Karpas-422 (cell line): ENCODE results near the gene EIF4G3. TPM values are rescaled to one million over a fixed set of nuclear protein-coding genes. Genes with fewer than 3 reads are reported as not detected.

ENCODE experiments used
- DNase-seq: peaks from one replicate; pipeline ENCODE4 v3.0.0-alpha.2; 2015
- H2AFZ ChIP-seq: fragments of 200-600 bp; sonication (generic); 2 replicates; pipeline ENCODE4 v1.6.1; 2014; ENCODE audit warnings: antibody characterized with exemption, low read length, mixed read lengths
- H3K27ac ChIP-seq: fragments of 200-600 bp; sonication (generic); 2 replicates; pipeline ENCODE4 v1.5.1; 2014; ENCODE audit warnings: mild to moderate bottlenecking, low read length, moderate library complexity
- H3K27me3 ChIP-seq: fragments of 200-600 bp; sonication (generic); 2 replicates; pipeline ENCODE4 v1.6.1; 2014; ENCODE audit warnings: low read length, mixed read lengths
- H3K36me3 ChIP-seq: fragments of 200-600 bp; sonication (generic); 2 replicates; pipeline ENCODE4 v1.6.1; 2014; ENCODE audit warnings: low read length, mixed read lengths; ENCODE audit not compliant: insufficient read depth
- H3K4me1 ChIP-seq: fragments of 200-600 bp; sonication (generic); 2 replicates; pipeline ENCODE4 v1.6.1; 2014; ENCODE audit warnings: mild to moderate bottlenecking, low read length, mixed read lengths
- H3K4me2 ChIP-seq: fragments of 200-600 bp; sonication (generic); 2 replicates; pipeline ENCODE4 v1.6.1; 2014; ENCODE audit warnings: low read length, low read depth, mild to moderate bottlenecking; ENCODE audit not compliant: poor library complexity, severe bottlenecking
- H3K4me3 ChIP-seq: fragments of 200-600 bp; sonication (generic); 2 replicates; pipeline ENCODE4 v1.5.1; 2014; ENCODE audit warnings: mild to moderate bottlenecking, antibody characterized with exemption, low read length, mixed read lengths
- H3K79me2 ChIP-seq: fragments of 200-600 bp; sonication (generic); 2 replicates; pipeline ENCODE4 v1.6.1; 2014; ENCODE audit warnings: mild to moderate bottlenecking, low read length, mixed read lengths
- H3K9ac ChIP-seq: fragments of 200-600 bp; sonication (generic); 2 replicates; pipeline ENCODE4 v1.6.0; 2014; ENCODE audit warnings: low read length
- H3K9me2 ChIP-seq: fragments of 200-600 bp; sonication (generic), shearing (Covaris generic); replicated peaks from 2 replicates; pipeline ENCODE4 v1.6.0; 2014; ENCODE audit warnings: mild to moderate bottlenecking, low read length, moderate library complexity; ENCODE audit not compliant: insufficient read depth
- H3K9me3 ChIP-seq: fragments of 300-700, 200-600 bp; sonication (generic); 2 replicates; pipeline ENCODE4 v1.6.1; 2014; ENCODE audit warnings: low read length, mixed read lengths
- H4K20me1 ChIP-seq: fragments of 200-600 bp; sonication (generic); 2 replicates; pipeline ENCODE4 v1.6.1; 2014; ENCODE audit warnings: mild to moderate bottlenecking, antibody characterized with exemption, low read length, low read depth; ENCODE audit not compliant: insufficient read depth
- total RNA-seq: library from RNA; depleted of rRNA; stranded (reverse); fragments of >200 nt; shearing (Covaris generic); gene quantifications from 2 replicates; pipeline ENCODE4 v1.2.3, GENCODE V29; 2014; ENCODE audit warnings: low replicate concordance

The EIF4G3 gene
- total RNA-seq, 1 experiment from 2014 or later: 139 TPM

DNA sequence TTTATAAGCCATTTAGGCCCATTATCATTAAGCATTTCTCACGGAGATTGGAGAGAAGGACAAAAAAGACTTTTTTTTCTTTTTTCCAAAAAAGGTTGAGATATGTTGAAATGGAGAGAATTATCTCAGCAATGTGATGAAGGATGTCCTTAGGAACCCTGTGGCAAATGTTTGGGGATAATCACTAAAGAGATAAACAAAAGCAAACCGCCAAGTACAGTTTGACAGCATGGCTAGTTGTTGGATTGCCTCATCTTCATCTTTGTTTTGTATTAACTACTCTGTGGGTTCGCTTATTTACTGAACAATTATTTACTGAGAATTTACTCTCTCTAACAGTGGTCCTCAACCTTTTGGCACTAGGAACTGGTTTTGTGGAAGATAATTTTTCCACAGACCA lies 292.2 kb downstream of the EIF4G3 start:
- H3K27me3 ChIP-seq: no peaks in the 10 kb centered on the region
- H3K9me2 ChIP-seq: no peaks in the 10 kb centered on the region
- no peak overlapping the region for H3K4me3 ChIP-seq
- peaks cover 3% of the 10 kb centered on the region; the same call in 1 of the 2 replicates for H3K79me2 ChIP-seq
- no peak overlapping the region for H3K4me2 ChIP-seq
- peaks cover 25% of the 10 kb centered on the region; the same call in 1 of the 2 replicates for H3K36me3 ChIP-seq
- H3K9me3 ChIP-seq: no peaks in the 10 kb centered on the region
- no peak overlapping the region for H3K27ac ChIP-seq
- DNase-seq: no peak
- H4K20me1 ChIP-seq: no peaks in the 10 kb centered on the region
- no peak overlapping the region for H2AFZ ChIP-seq
- H3K9ac ChIP-seq: no peak overlapping the region
- no peaks in the 10 kb centered on the region for H3K4me1 ChIP-seq

DNA sequence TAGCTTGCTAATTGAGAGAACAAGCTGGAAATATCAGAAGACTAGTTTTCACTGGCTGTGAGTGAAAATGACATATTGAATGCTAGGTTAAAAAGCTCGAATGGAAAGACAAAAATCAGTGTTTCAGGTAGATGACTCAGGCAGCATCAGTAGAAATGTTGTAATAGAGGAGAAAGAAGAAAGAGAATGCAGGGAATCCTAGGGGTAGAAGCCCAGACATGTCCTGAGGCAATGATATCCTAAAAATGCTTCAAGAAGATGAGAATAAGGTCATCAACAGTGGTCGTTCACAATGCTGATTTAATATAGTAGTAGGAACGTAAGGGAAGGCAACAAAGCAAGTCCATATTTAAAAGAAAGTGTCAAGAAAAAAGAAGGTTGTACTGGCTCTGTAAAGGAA lies 292.9 kb downstream of the EIF4G3 start:
- no peak overlapping the region for H3K27ac ChIP-seq
- no peak overlapping the region for H2AFZ ChIP-seq
- H4K20me1 ChIP-seq: no peaks in the 10 kb centered on the region
- no peak for DNase-seq
- no peaks in the 10 kb centered on the region for H3K4me1 ChIP-seq
- peaks cover 29% of the 10 kb centered on the region; the same call in 1 of the 2 replicates for H3K36me3 ChIP-seq
- no peaks in the 10 kb centered on the region for H3K27me3 ChIP-seq
- H3K9ac ChIP-seq: no peak overlapping the region
- no peaks in the 10 kb centered on the region for H3K9me3 ChIP-seq
- H3K9me2 ChIP-seq: no peaks in the 10 kb centered on the region
- peaks cover 3% of the 10 kb centered on the region; the same call in 1 of the 2 replicates for H3K79me2 ChIP-seq
- no peak overlapping the region for H3K4me3 ChIP-seq
- H3K4me2 ChIP-seq: no peak overlapping the region

DNA sequence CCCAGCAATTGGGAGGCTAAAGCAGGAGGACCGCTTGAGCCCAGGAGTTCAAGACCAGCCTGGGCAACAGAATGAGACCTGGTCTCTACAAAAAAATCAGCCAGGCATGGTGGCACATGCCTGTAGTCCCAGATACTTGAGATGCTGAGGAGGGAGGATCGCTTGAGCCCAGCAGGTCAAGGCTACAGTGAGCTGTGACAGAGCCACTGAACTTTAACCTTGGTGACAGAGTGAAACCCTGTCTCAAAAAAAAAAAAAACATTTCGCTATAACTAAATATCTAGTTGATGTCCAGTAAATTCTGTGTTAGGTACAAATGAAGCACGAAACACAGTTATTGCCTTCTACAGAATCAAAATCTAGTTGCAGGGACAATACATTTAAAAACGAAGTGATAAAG lies 293.9 kb downstream of the EIF4G3 start:
- Histone ChIP-seq H3K9me3 (no peaks in the 10 kb centered on the region), H3K4me1 (no peaks in the 10 kb centered on the region), H3K36me3 (peaks cover 38% of the 10 kb centered on the region; the same call in 1 of the 2 replicates), H3K9ac (no peak overlapping the region), H3K4me3 (no peak overlapping the region), H3K27ac (no peak overlapping the region), H4K20me1 (no peaks in the 10 kb centered on the region), H3K4me2 (no peak overlapping the region), H3K79me2 (peaks cover 3% of the 10 kb centered on the region; the same call in 1 of the 2 replicates), H3K27me3 (no peaks in the 10 kb centered on the region), H3K9me2 (no peaks in the 10 kb centered on the region), H2AFZ (no peak overlapping the region)
- DNase-seq: no peak

DNA sequence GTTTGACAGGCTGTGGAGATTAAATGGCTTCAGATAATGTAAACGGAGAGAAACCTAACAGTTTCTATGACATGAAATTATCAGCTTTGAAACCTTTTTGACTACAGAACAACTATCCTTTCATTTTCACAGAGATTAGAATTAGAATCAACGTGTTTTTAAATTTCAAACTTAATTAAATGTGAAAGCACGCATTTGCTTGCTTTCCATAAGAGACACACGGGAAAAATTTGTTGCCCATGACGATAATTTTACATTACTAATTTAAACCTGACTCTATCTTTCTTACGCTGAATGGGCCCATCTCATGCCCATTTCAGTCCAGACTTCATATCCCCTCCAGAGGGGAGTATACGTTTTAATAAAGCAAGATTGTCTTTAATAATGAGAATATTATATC lies 297.9 kb downstream of the EIF4G3 start:
- Histone ChIP-seq H4K20me1 (no peaks in the 10 kb centered on the region), H3K4me1 (0 out of 2 replicates have a peak, but pooled peaks cover 3% of the 10 kb centered on the region), H3K9me2 (no peaks in the 10 kb centered on the region), H2AFZ (no peak overlapping the region), H3K4me2 (no peak overlapping the region), H3K27me3 (no peaks in the 10 kb centered on the region), H3K4me3 (no peak overlapping the region), H3K9me3 (no peaks in the 10 kb centered on the region), H3K9ac (no peak overlapping the region), H3K27ac (no peak overlapping the region), H3K79me2 (peaks cover 6% of the 10 kb centered on the region; the same call in 1 of the 2 replicates), H3K36me3 (peaks cover 46% of the 10 kb centered on the region)
- DNase-seq: no peak

DNA sequence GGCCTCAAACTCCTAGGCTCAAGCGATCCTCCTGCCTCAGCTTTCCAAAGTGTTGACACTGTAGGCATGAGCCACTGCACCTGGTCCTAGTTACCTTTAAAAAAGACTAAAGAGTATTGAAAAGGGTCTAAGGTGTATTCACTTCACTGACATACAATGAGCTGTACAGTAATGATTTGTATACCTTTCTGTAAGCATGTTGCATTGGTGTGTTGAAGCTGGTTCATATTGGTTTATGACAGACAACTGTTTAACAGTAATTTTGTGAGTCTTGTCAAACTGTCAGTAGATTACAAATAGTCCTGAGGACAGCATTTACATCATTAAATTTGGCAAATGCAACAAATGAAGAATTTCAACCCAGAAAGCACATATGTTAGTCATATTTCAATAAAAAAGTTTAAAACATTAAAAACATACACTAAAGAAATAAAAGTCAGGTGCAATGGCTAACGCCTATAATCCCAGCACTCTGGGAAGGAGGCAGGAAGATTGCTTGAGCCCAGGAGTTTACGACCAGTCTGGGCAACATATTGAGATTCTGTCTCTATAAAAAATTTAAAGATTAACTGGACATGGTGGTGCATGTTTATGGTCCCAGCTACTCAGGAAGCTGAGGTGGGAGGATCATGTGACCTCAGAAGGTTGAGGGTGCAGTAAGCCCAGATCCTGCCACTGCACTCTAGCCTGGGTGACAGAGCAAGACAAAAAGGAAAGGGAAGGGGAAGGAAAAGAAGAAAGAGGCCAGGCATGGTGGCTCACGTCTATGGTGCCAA lies 301.3 kb downstream of the EIF4G3 start:
- Histone ChIP-seq H4K20me1 (no peaks in the 10 kb centered on the region), H3K9ac (no peak overlapping the region), H3K27ac (no peak overlapping the region), H3K9me3 (no peaks in the 10 kb centered on the region), H3K4me1 (0 out of 2 replicates have a peak, but pooled peaks cover 3% of the 10 kb centered on the region), H3K4me3 (no peak overlapping the region), H3K36me3 (peaks cover 42% of the 10 kb centered on the region), H3K27me3 (no peaks in the 10 kb centered on the region), H3K9me2 (no peaks in the 10 kb centered on the region), H3K79me2 (peaks cover 7% of the 10 kb centered on the region), H2AFZ (no peak overlapping the region), H3K4me2 (no peak overlapping the region)
- DNase-seq: no peak

DNA sequence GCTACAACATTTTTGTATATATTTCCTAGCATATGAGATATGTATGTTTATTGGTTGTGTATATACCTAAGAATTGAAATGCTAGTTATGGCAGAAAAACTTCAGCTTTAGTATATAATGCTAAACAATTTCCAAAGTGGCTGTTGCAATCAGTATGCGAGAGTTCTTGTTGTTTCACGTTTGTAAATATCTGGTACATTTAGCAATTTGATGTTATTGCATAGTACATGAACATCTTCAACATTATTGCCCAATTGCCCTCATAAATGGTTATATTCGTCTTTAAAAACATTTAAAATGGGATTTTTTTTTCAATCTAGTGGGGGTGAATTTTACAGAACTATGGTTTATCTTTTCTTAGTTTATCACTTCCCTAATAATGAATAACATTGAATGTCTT lies 303.4 kb downstream of the EIF4G3 start:
- Histone ChIP-seq H3K9me2 (no peaks in the 10 kb centered on the region), H3K79me2 (peaks cover 9% of the 10 kb centered on the region), H3K4me2 (no peak overlapping the region), H3K27me3 (no peaks in the 10 kb centered on the region), H2AFZ (no peak overlapping the region), H3K4me3 (no peak overlapping the region), H3K4me1 (0 out of 2 replicates have a peak, but pooled peaks cover 3% of the 10 kb centered on the region), H3K9me3 (no peaks in the 10 kb centered on the region), H4K20me1 (no peaks in the 10 kb centered on the region), H3K36me3 (peaks cover 29% of the 10 kb centered on the region), H3K27ac (no peak overlapping the region), H3K9ac (no peak overlapping the region)
- no peak for DNase-seq

DNA sequence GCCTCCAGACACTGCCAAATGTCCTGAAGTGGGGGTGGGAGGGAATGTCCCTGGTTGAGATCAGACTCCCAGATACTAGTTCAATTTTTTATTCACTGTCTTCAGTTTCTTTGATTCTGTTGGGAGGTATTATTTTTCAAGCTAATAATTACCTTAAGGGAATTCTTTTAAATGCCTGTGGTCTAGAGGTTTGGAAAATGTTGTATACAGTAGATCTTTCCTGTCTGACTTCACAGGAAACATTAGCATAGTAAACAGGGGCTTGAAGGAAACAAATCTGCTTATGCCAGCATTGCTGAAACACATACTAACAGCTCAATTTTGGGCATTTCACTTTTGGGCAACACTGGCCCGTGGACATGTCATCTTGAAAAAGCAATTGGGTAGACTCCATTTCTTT lies 305.3 kb downstream of the EIF4G3 start:
- Histone ChIP-seq H2AFZ (no peak overlapping the region), H3K9ac (no peak overlapping the region), H3K4me1 (0 out of 2 replicates have a peak, but pooled peaks cover 3% of the 10 kb centered on the region), H4K20me1 (no peaks in the 10 kb centered on the region), H3K27ac (no peak overlapping the region), H3K79me2 (peaks cover 6% of the 10 kb centered on the region), H3K4me3 (no peak overlapping the region), H3K9me3 (no peaks in the 10 kb centered on the region), H3K4me2 (no peak overlapping the region), H3K36me3 (peaks cover 26% of the 10 kb centered on the region), H3K27me3 (no peaks in the 10 kb centered on the region), H3K9me2 (no peaks in the 10 kb centered on the region)
- no peak for DNase-seq

DNA sequence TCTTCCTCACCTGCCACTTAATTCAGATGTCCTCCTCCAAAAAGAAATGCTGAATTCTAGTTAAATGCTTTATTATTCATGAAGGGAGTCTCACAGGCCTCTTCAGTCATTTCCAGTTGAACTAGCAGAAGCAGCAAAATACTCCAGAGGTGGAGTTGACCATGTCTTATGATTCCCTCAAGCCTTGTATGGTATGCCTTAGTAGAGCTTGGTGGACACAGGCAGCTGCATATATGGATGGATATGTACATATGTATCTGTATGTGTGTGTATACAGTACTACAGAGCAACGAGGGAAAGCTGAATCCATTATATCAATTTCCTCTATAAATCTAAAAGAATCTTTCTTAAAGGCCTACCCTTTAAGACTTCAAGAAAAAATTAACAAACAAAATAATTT lies 306.0 kb downstream of the EIF4G3 start:
- no peaks in the 10 kb centered on the region for H3K27me3 ChIP-seq
- H3K79me2 ChIP-seq: peaks cover 6% of the 10 kb centered on the region
- peaks cover 26% of the 10 kb centered on the region for H3K36me3 ChIP-seq
- H3K9ac ChIP-seq: no peak overlapping the region
- 0 out of 2 replicates have a peak, but pooled peaks cover 2% of the 10 kb centered on the region for H3K4me1 ChIP-seq
- no peaks in the 10 kb centered on the region for H3K9me3 ChIP-seq
- no peak overlapping the region for H3K27ac ChIP-seq
- no peak for DNase-seq
- no peak overlapping the region for H3K4me3 ChIP-seq
- no peaks in the 10 kb centered on the region for H4K20me1 ChIP-seq
- H2AFZ ChIP-seq: no peak overlapping the region
- H3K4me2 ChIP-seq: no peak overlapping the region
- H3K9me2 ChIP-seq: no peaks in the 10 kb centered on the region
